ENCODE measurements around the gene HS1BP3.

GRCh38 chr2:20629181-20629580 is 21.7 kb downstream of the HS1BP3 start:
- TF ChIP-seq CTCF (IDR thresholded peaks at IDR 0.05): no peak
- TF ChIP-seq POLR2A (IDR thresholded peaks at IDR 0.05): no peak
